B cell (primary cell): ENCODE results near the gene DGAT2. TPM values are rescaled to one million over a fixed set of nuclear protein-coding genes. Genes with fewer than 3 reads are reported as not detected.

ENCODE experiments used
- ATAC-seq: fragments of 200-7000 bp; cut with Tn5 transposase; one replicate; pipeline ENCODE4 v1.10.0; 2021; ENCODE audit warnings: low read depth, mild to moderate bottlenecking, moderate number of reproducible peaks, moderate library complexity
- CTCF ChIA-PET: fragments of 350-600 bp; sonication (Branson Sonifier 250); formaldehyde crosslinking; loops from one replicate; lab custom pipeline; 2021; ENCODE audit warnings: antibody characterized with exemption, inconsistent platforms; lab: Charles Lee
- POLR2A ChIA-PET: fragments of 350-600 bp; sonication (Branson Sonifier 250); formaldehyde crosslinking; loops from one replicate; lab custom pipeline; 2021; ENCODE audit warnings: antibody characterized with exemption; lab: Charles Lee
- DNase-seq: peaks from one replicate; pipeline ENCODE4 v3.0.0; 2013
- H2AFZ ChIP-seq: 2 replicates; pipeline ENCODE4 v1.6.1; 2012; ENCODE audit warnings: mild to moderate bottlenecking, low read depth, low read length; ENCODE audit not compliant: insufficient read depth, poor library complexity, severe bottlenecking
- H3K27ac ChIP-seq, 2 donors: 1 replicate in 1 of 2; 2 replicates in 1 of 2; pipeline ENCODE4 v1.5.1; 2012 to 2013; ENCODE audit warnings: low read length in 2 of 2, mild to moderate bottlenecking in 2 of 2, moderate library complexity in 1 of 2
- H3K27me3 ChIP-seq, 4 experiments: fragments of 200-600 bp in 1 of 4; sonication (generic) in 1 of 4; replicated peaks in 1 of 4; 1 replicate in 2 of 4; 2 replicates in 2 of 4; pipeline versions ENCODE4 v1.6.1 to v1.7.0; 2013 to 2016; ENCODE audit warnings: low read length in 3 of 4, mild to moderate bottlenecking in 2 of 4, mixed read lengths in 1 of 4, moderate library complexity in 1 of 4; ENCODE audit not compliant: insufficient read depth in 4 of 4, control insufficient read depth in 3 of 4; ENCODE audit errors: control extremely low read depth in 1 of 4
- H3K36me3 ChIP-seq, 2 experiments: replicated peaks in 1 of 2; 1 replicate in 1 of 2; 2 replicates in 1 of 2; pipeline versions ENCODE4 v1.6.1 to v1.7.1; 2013; ENCODE audit warnings: low read length in 1 of 2; ENCODE audit not compliant: insufficient read depth in 2 of 2, control insufficient read depth in 1 of 2; ENCODE audit errors: control extremely low read depth in 1 of 2, extremely low read depth in 1 of 2
- H3K4me1 ChIP-seq, 2 donors: fragments of 200-600 bp in 1 of 2; sonication (generic) in 1 of 2; 1 replicate in 1 of 2; 2 replicates in 1 of 2; pipeline versions ENCODE4 v1.5.1 to v1.6.1; 2013 to 2017; ENCODE audit warnings: low read length in 2 of 2; ENCODE audit not compliant: control insufficient read depth in 2 of 2, insufficient read depth in 2 of 2
- H3K4me2 ChIP-seq: replicated peaks from 2 replicates; pipeline ENCODE3; 2012; ENCODE audit warnings: mild to moderate bottlenecking, low read depth, low read length; ENCODE audit not compliant: poor library complexity, severe bottlenecking
- H3K4me3 ChIP-seq, 5 experiments: fragments of 200-600 bp in 1 of 5; sonication (generic) in 1 of 5; 1 replicate in 3 of 5; 2 replicates in 2 of 5; pipeline versions ENCODE4 v1.5.1 to v1.7.0; 2011 to 2016; ENCODE audit warnings: low read length in 4 of 5, mild to moderate bottlenecking in 4 of 5, low read depth in 2 of 5, control low read depth in 1 of 5, moderate library complexity in 1 of 5; ENCODE audit not compliant: insufficient read depth in 1 of 5; ENCODE audit errors: control extremely low read depth in 1 of 5, extremely low read depth in 1 of 5
- H3K79me2 ChIP-seq: fragments of 200-600 bp; sonication (generic); one replicate; pipeline ENCODE4 v1.6.0; 2016; ENCODE audit warnings: low read length; ENCODE audit not compliant: control insufficient read depth, insufficient read depth
- H3K9ac ChIP-seq: fragments of 200-600 bp; sonication (generic); 2 replicates; pipeline ENCODE4 v1.6.1; 2017; ENCODE audit warnings: mild to moderate bottlenecking, low read length, moderate library complexity
- H3K9me3 ChIP-seq, 3 donors: one replicate each; pipeline versions ENCODE4 v1.6.1 to v1.7.1; 2013; ENCODE audit warnings: low read length in 2 of 3; ENCODE audit not compliant: control insufficient read depth in 2 of 3, insufficient read depth in 1 of 3; ENCODE audit errors: control extremely low read depth in 1 of 3
- H4K20me1 ChIP-seq: 2 replicates; pipeline ENCODE4 v1.6.0; 2012; ENCODE audit warnings: mild to moderate bottlenecking, low read length; ENCODE audit not compliant: insufficient read depth, control insufficient read depth, poor library complexity, severe bottlenecking
- H3K27ac Mint-ChIP-seq: one replicate; pipeline ENCODE4 v1.8.0; 2021; ENCODE audit warnings: mixed read lengths
- H3K27me3 Mint-ChIP-seq: one replicate; pipeline ENCODE4 v1.8.0; 2021; ENCODE audit warnings: mixed read lengths
- H3K4me1 Mint-ChIP-seq: one replicate; pipeline ENCODE4 v1.8.0; 2021; ENCODE audit warnings: mixed read lengths
- H3K4me3 Mint-ChIP-seq: one replicate; pipeline ENCODE4 v1.8.0; 2021; ENCODE audit warnings: mixed read lengths
- H3K9me3 Mint-ChIP-seq: one replicate; pipeline ENCODE4 v1.8.0; 2022; ENCODE audit warnings: mixed read lengths; ENCODE audit not compliant: insufficient read depth
- CTCF ChIP-seq: fragments of 200-600 bp; IDR thresholded peaks from one replicate; pipeline ENCODE4 v1.8.0; 2022; ENCODE audit warnings: antibody characterized with exemption, mild to moderate bottlenecking
- EZH2 ChIP-seq: IDR thresholded peaks from 2 replicates; pipeline ENCODE4 v1.6.1; 2012; ENCODE audit warnings: borderline replicate concordance, low read depth, mild to moderate bottlenecking, moderate library complexity, low read length; ENCODE audit not compliant: insufficient read depth, poor library complexity, severe bottlenecking
- WGBS: methylation state at CpG from one replicate; pipeline ENCODE4 v1.1.5; 2013; ENCODE audit warnings: missing lambda C conversion rate; ENCODE audit not compliant: insufficient coverage; 5-methylcytosine and 5-hydroxymethylcytosine counted together
- intact Hi-C: fragments of 100-400 bp; cut with micrococcal nuclease; formaldehyde crosslinking; loops from one replicate; pipeline ENCODE4 v1.10.0; 2022
- polyA plus RNA-seq: library from polyadenylated mRNA; depleted of rRNA; stranded (reverse); fragments of >200 nt; gene quantifications from 2 replicates; pipeline ENCODE4 v1.2.3, GENCODE V29; 2012
- total RNA-seq, 2 donors: library from RNA; stranded (reverse); fragments of 120-200 nt in 1 of 2; gene quantifications; 1 replicate in 1 of 2; 2 replicates in 1 of 2; pipeline versions ENCODE4 v1.2.3 to v1.2.4, GENCODE V29; 2013 to 2022

Gene DGAT2
- total and polyA plus RNA-seq, 2 donors (not counting 1 experiment from before 2014, with no cell fraction given): 5.8 to 6.5 TPM

- Histone ChIP-seq H2AFZ (no peak overlapping the region), H3K9me3 (no peaks in the 10 kb centered on the region), H3K27ac (no peak overlapping the region), H3K4me1 (peaks cover 10 to 39% of the 10 kb centered on the region in 2 donors), H4K20me1 (no peaks in the 10 kb centered on the region), H3K36me3 (no peaks in the 10 kb centered on the region), H3K79me2 (peaks cover 21% of the 10 kb centered on the region), H3K4me3 (no peak overlapping the region), H3K27me3 (no peaks in the 10 kb centered on the region), H3K4me2 (no peak overlapping the region), H3K9ac (no peak overlapping the region)
- no peak for ATAC-seq
- no peak for DNase-seq
- 100% methylated on average over 1 of the region's 2 CpGs for WGBS
- peaks cover 46% of the 10 kb centered on the region for H3K4me1 Mint-ChIP-seq
- TF ChIP-seq EZH2 (no peak), CTCF (no peak)
- no peaks in the 10 kb centered on the region for H3K9me3 Mint-ChIP-seq
- ChIA-PET POLR2A (interaction anchor here (1.1 to 2.3 kb wide), 2 partner anchors 9 to 14 kb away, joined by 3 to 7 read pairs; no protein-coding TSS in a partner anchor), CTCF (interaction anchor here (1.0 to 13.5 kb wide), 6 partner anchors 8 to 88 kb away, joined by 3 to 149 read pairs (median 6); no protein-coding TSS in a partner anchor)
- intact Hi-C loops: no loop called here
- no peak overlapping the region for H3K27ac Mint-ChIP-seq
- no peaks in the 10 kb centered on the region for H3K27me3 Mint-ChIP-seq
- no peak overlapping the region for H3K4me3 Mint-ChIP-seq
Observed at GRCh38 chr11:75809991-75810390, 41.4 kb downstream of the DGAT2 start.

GRCh38 chr11:75810637-75811390 is 42.2 kb downstream of the DGAT2 start:
- Mint-ChIP-seq H3K4me3 (no peak overlapping the region), H3K4me1 (peaks cover 46% of the 10 kb centered on the region), H3K27me3 (no peaks in the 10 kb centered on the region), H3K9me3 (no peaks in the 10 kb centered on the region), H3K27ac (peak overlapping the region; percentile 12)
- WGBS: 64% methylated on average over 5 of the region's 8 CpGs
- ATAC-seq (no peak), DNase-seq (no peak)
- no peak overlapping the region for H3K4me2 ChIP-seq
- CTCF ChIA-PET: interaction anchor here (1.0 to 13.5 kb wide), 8 partner anchors 9 to 87 kb away, joined by 3 to 149 read pairs (median 4); no protein-coding TSS in a partner anchor
- POLR2A ChIA-PET: interaction anchor here (1.1 to 2.3 kb wide), 2 partner anchors 9 to 13 kb away, joined by 3 to 7 read pairs; no protein-coding TSS in a partner anchor
- H3K4me1 ChIP-seq: peaks cover 10 to 39% of the 10 kb centered on the region in 2 donors
- intact Hi-C loops: no loop called here
- no peak overlapping the region for H3K27ac ChIP-seq
- no peaks in the 10 kb centered on the region for H4K20me1 ChIP-seq
- H3K9me3 ChIP-seq: no peaks in the 10 kb centered on the region
- H3K36me3 ChIP-seq: no peaks in the 10 kb centered on the region
- H3K4me3 ChIP-seq: no peak overlapping the region
- H2AFZ ChIP-seq: peak overlapping the region; percentile 28
- peaks cover 27% of the 10 kb centered on the region for H3K79me2 ChIP-seq
- no peak for TF ChIP-seq CTCF
- TF ChIP-seq EZH2: no peak
- H3K27me3 ChIP-seq: no peaks in the 10 kb centered on the region
- H3K9ac ChIP-seq: no peak overlapping the region
